ENCODE measurements around the gene DLG1. TPM values are rescaled to one million over a fixed set of nuclear protein-coding genes. Genes with fewer than 3 reads are reported as not detected.

DLG1 gene
- polyA plus RNA-seq, 3 donors = 76.8 to 88.8 (median 86.3) TPM

GRCh38 chr3:197174927-197175326 is 123.5 kb downstream of the DLG1 start:
- DNase-seq = no peak

DNA sequence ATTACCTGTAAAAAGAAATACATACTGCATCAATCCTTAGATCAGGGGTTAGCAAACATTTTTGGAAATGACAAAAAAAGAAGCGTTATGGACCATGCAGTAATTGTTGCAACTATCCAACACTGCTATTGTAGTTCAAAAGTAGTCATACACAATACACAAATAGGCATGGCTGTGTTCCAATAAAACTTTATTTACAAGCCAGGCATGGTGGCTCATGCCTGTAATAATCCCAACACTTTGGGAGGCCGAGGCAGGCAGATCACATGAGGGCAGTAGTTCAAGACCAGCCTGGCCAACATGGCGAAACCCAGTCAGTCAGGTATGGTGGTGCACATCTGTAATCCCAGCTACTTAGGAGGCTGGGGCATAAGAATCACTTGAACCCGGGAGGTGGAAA is 124.8 kb downstream of the DLG1 start:
- no peak for DNase-seq

- no peak for DNase-seq
These were observed 126.8 kb downstream of the DLG1 start for GRCh38 chr3:197171481-197172067.

- DNase-seq = no peak
These were observed 129.4 kb downstream of the DLG1 start for GRCh38 chr3:197169028-197169427.

DNA sequence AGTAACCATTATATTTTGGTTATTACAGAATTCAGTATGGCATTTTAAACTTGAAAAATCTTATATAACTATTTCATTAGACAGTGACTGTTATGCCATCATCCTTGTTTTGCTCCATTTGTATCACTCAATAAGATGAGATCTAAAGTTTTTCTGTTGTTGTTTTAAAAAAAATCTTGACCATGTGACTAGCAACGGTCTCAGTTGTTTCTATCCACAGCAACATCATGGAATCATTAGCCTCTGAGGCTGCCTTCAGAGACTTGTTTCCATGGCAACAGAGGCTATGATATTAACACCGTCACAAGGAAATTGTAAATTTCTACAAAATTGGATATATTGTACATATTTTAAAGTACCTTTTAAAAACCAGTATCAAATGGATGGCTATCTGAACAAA is 129.8 kb downstream of the DLG1 start:
- DNase-seq = peak; percentile 24

GRCh38 chr3:197168063-197168462 is 130.3 kb downstream of the DLG1 start:
- no peak for DNase-seq

- no peak for DNase-seq
These were observed 130.9 kb downstream of the DLG1 start for GRCh38 chr3:197167549-197167948.

GRCh38 chr3:197165890-197166289 is 132.5 kb downstream of the DLG1 start:
- no peak for DNase-seq

DNA sequence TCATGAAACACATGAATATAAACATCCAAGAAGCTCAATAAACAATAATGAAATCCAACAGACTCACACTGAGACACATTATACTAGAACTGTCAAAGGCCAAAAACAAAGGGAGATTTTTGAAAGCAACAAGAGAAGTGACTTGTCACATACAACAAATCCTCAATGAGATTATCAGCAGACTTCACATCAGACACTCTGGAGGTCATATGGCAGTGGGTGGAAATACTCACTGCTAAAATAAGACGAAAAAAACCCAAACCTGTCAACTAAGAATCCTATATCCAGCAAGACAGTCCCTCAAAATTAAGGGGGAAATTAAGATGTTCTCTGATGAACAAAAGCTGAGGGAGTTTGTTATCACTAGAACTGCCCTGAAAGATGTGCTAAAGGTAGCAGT is 143.4 kb downstream of the DLG1 start:
- no peak for DNase-seq

GRCh38 chr3:197151580-197151979 is 146.8 kb downstream of the DLG1 start:
- peak; percentile 19 for DNase-seq

GRCh38 chr3:197149528-197149927 is 148.9 kb downstream of the DLG1 start:
- DNase-seq = no peak

DNA sequence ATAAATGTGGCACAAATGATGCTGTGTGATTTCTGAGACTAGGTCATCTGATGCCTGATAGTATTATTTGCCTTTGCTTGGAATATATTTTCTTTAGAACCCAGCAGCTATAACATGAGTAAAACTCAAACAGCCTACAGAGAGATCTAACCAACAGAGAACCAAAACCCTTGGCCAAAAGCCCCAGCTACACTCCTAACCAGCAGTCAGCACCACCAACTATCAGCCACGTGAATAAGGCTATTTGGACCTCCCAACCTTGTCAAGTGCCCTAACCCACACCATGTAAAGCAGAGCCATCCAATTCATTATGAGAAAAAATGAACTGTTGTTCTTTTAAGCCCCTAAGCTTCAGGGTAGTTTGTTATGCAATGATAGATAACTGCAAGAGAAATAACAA is 154.2 kb downstream of the DLG1 start:
- no peak for DNase-seq

DNA sequence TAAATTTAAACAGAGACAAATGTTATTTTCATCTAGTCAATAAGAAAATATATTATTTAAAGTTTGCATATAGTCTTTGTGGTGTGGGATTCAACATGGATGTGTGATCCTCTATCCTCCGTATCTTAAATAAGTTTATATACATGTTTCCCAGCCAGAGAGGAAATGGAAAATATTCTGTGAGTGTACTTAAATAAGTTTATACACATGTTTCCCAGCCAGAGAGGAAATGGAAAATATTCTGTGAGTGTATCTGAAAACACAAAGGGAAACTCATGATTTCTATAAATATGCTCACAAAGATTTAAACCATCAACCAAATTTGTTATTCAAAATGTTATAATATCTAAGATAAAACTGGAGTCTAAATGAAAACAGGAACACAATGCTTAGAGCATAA is 158.8 kb downstream of the DLG1 start:
- no peak for DNase-seq

GRCh38 chr3:197137751-197138150 is 160.7 kb downstream of the DLG1 start:
- no peak for DNase-seq

DNA sequence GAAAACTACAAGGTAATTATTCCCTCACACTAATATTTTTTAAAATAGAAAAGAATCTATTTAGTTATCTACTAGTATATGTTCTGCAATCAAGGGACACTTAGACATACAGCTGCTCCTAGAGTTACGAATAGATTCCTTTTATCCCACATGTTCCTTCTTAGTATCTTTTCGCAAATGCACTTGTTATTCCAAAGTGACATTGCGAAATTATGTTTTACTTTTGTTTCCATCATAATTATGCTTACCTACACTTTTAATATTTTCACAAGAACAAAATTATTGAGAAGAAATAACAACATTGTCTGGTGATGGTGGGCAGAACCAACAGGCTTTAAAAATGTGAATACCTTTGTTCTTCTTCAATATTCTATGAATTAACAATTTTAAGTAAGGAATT is 161.7 kb downstream of the DLG1 start:
- DNase-seq = no peak

GRCh38 chr3:197135212-197135611 is 163.2 kb downstream of the DLG1 start:
- no peak for DNase-seq

DNA sequence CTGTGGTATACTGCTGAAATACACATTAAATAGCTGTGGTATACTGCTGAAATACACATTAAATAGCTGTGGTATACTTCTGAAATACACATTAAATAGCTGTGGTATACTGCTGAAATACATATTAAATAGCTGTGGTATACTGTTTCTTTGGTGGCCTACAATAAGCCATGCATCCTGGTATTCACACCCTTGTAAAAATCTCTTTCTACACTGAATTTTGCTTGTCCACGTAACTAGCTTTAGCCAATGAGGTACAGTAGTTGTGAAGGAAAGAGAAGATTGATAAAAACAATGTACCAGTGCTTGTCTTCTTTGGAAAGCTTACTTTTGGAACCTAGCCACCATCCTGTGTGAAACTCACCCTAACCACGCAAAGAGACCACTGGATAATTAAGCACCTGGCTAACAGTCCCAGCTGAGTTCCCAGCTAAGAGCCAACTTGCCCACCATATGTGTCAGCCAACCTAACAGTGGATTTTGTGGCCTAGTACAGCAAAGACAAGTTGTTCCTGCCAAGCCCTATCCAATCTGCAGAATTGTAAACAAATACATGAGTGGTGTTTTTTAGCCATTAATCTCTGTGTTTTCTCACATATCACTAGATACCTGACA is 165.4 kb downstream of the DLG1 start:
- DNase-seq = no peak

DNA sequence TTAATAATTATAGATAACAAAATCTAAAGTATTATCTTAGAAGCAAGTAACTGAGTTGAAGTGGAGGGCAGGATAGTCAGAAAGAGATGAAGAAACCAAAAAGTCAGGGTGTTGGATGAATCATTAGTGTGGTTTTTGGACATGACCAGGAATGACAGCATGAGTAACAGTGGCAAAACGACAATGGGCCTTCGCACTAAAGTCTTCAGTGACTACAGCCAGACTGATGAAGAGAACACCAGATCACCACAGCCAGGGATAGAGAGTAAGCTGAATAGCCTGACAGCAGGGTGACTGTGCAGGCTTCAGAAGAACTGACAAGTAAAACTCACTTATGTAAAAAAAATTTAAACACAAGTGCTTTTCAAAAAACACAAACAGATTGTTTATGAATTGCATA is 172.8 kb downstream of the DLG1 start:
- no peak for DNase-seq

DNA sequence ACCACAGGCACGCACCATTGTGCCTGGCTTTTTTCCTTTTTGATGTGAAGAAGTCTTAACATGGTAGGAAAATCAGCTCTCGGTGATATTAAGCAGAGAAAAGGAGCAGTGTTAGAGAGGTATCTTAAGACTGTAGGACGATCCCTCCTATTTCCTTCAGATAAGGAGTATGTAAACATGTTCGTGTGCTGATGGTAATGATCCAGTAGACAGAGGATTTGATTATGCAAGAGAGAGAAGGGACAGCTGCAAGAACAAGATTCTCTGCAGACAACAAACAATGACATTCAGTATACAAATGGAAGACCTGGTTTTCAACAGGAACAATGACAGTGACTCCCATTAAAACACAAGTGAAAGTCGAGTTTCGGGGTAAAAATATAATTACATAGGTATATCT is 173.7 kb downstream of the DLG1 start:
- no peak for DNase-seq

DNA sequence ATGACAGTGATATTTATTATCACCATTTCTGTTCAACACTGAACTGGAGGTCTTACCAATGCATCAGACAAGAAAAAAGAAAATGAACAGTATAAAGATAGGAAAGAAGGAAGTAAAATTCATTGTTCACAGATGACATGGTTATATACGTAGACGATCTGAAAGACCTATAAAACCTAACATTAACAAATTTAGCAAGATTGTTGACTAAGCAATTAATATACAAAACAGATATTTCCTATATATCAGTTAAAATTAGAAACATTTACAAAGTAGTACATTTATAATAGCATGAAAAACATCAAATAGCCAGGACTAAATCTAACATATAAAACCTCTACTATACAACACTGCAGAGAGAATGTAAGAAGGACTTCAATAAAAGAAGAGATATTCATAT is 176.0 kb downstream of the DLG1 start:
- DNase-seq = no peak

- no peak for DNase-seq
These were observed 181.3 kb downstream of the DLG1 start for GRCh38 chr3:197117114-197117513.

GRCh38 chr3:197114007-197114406 is 184.4 kb downstream of the DLG1 start:
- no peak for DNase-seq

DNA sequence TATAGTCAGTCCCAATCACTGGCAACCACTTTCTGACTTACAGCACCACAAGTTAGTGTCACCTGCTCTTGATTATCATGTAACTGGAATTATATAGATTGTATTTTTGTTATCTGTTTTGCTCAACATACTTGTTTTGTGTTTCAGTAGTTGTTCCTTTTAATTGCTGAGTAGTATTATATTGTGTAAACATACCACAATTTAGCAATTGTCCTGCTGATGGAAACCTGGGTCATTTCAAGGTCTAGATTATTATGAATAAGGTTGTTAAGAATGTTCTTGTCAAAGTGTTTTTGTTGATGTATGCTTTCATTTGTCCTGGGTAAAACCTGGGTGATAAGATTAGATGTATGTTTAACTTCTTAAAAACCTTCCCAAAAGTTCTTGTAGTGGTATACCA is 186.7 kb downstream of the DLG1 start:
- no peak for DNase-seq

DNA sequence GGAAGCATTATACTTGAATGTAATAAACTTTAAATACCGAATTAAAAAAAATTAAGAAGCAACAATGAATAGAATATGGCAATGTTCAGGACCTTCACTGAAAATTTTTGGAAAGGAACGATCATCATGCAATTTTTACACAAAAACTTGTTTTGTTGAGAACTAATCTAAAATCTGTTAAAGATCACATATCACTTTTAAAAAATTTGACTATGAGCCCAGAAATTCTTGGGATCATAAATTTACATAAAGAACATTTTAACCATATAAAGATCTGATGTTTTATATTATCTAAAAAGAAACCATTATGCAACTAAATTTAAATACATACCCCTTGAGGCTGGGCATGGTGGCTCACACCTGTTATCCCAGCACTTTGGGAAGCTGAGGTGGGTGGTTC is 192.6 kb downstream of the DLG1 start:
- DNase-seq = no peak
